Endothelial cell of umbilical vein (primary cell): ENCODE results near the gene POLE4. TPM values are rescaled to one million over a fixed set of nuclear protein-coding genes. Genes with fewer than 3 reads are reported as not detected.

Source experiments
- BruUV-seq: library from RNA; stranded (reverse); fragments of 400-500 nt; replicated peaks from 2 replicates; lab custom pipeline; 2021; lab: Mats Ljungman, UMichigan
- CTCF ChIA-PET: fragments of 300-600, 350-600 bp; sonication (Branson Sonifier 250); formaldehyde crosslinking; loops from one replicate; lab custom pipeline; 2021; ENCODE audit warnings: antibody characterized with exemption, inconsistent platforms; lab: Charles Lee
- POLR2A ChIA-PET: fragments of 300-600, 350-600 bp; sonication (Branson Sonifier 250); formaldehyde crosslinking; loops from one replicate; lab custom pipeline; 2021; ENCODE audit warnings: antibody characterized with exemption, inconsistent platforms; lab: Charles Lee
- DNase-seq: peaks from one replicate; pipeline ENCODE4 v3.0.0-alpha.2; 2011; ENCODE audit warnings: low read depth, low spot score
- FAIRE-seq: peaks from 2 replicates; lab custom pipeline; 2011; peaks lifted over from hg19 to GRCh38; lab: Jason Lieb, UNC
- H2AFZ ChIP-seq: 2 replicates; pipeline ENCODE4 v1.6.0; 2012; ENCODE audit warnings: low read depth, low read length, control low read depth, inconsistent platforms
- H3K27ac ChIP-seq: 2 replicates; pipeline ENCODE4 v1.5.1; 2011; ENCODE audit warnings: low read depth, mild to moderate bottlenecking, control low read depth, low read length, moderate library complexity; ENCODE audit not compliant: insufficient read depth
- H3K27me3 ChIP-seq, 2 experiments: 2 replicates each; pipeline versions ENCODE4 v1.6.0 to v1.6.1; 2011; ENCODE audit warnings: low read length in 2 of 2, mixed read lengths in 1 of 2; ENCODE audit not compliant: control insufficient read depth in 2 of 2, insufficient read depth in 2 of 2
- H3K36me3 ChIP-seq, 2 experiments: 2 replicates in 1 of 2; 3 replicates in 1 of 2; pipeline ENCODE4 v1.5.1; 2011; ENCODE audit warnings: low read length in 2 of 2, mild to moderate bottlenecking in 1 of 2, moderate library complexity in 1 of 2; ENCODE audit not compliant: control insufficient read depth in 2 of 2, insufficient read depth in 2 of 2; ENCODE audit errors: extremely low read depth in 1 of 2
- H3K4me1 ChIP-seq: 3 replicates; pipeline ENCODE4 v1.5.1; 2011; ENCODE audit warnings: mild to moderate bottlenecking, low read length; ENCODE audit not compliant: control insufficient read depth, insufficient read depth; ENCODE audit errors: extremely low read depth
- H3K4me2 ChIP-seq: 2 replicates; pipeline ENCODE4 v1.6.1; 2011; ENCODE audit warnings: low read length, control low read depth, mixed read lengths; ENCODE audit not compliant: insufficient read depth
- H3K4me3 ChIP-seq, 3 experiments: fragments of 200-600 bp in 1 of 3; sonication (generic), shearing (Covaris generic) in 1 of 3; replicated peaks in 1 of 3; 2 replicates each; pipeline ENCODE4 v1.5.1; 2011 to 2016; ENCODE audit warnings: control low read depth in 3 of 3, low read length in 3 of 3, mild to moderate bottlenecking in 2 of 3, inconsistent platforms in 1 of 3, low read depth in 1 of 3, moderate library complexity in 1 of 3; ENCODE audit not compliant: insufficient read depth in 1 of 3
- H3K79me2 ChIP-seq: 2 replicates; pipeline ENCODE4 v1.6.0; 2012; ENCODE audit warnings: low read length, inconsistent platforms; ENCODE audit not compliant: control insufficient read depth, insufficient read depth
- H3K9ac ChIP-seq: replicated peaks from 2 replicates; pipeline ENCODE3; 2011; ENCODE audit warnings: low read length, control low read depth; ENCODE audit not compliant: insufficient read depth; ENCODE audit errors: extremely low read depth
- H3K9me1 ChIP-seq: replicated peaks from 3 replicates; pipeline ENCODE4 v1.6.0; 2011; ENCODE audit warnings: mild to moderate bottlenecking, low read length; ENCODE audit not compliant: control insufficient read depth, insufficient read depth; ENCODE audit errors: extremely low read depth
- H3K9me3 ChIP-seq: replicated peaks from 2 replicates; pipeline ENCODE4 v1.5.1; 2012; ENCODE audit warnings: low read length, inconsistent platforms; ENCODE audit not compliant: control insufficient read depth, insufficient read depth
- H4K20me1 ChIP-seq: replicated peaks from 2 replicates; pipeline ENCODE3; 2011; ENCODE audit warnings: mild to moderate bottlenecking, low read length; ENCODE audit not compliant: control insufficient read depth, insufficient read depth; ENCODE audit errors: extremely low read depth
- EZH2 ChIP-seq: IDR thresholded peaks from 2 replicates; pipeline ENCODE4 v1.6.1; 2012; ENCODE audit warnings: borderline replicate concordance, low read depth, mild to moderate bottlenecking, moderate library complexity, low read length, inconsistent platforms; ENCODE audit not compliant: severe bottlenecking
- FOS ChIP-seq: IDR thresholded peaks from 2 replicates; pipeline ENCODE4 v1.6.1; 2011; ENCODE audit warnings: mild to moderate bottlenecking, low read length, moderate library complexity, borderline replicate concordance; ENCODE audit not compliant: insufficient read depth
- GATA2 ChIP-seq: IDR thresholded peaks from 2 replicates; pipeline ENCODE4 v1.7.0; 2011; ENCODE audit warnings: low read depth, mild to moderate bottlenecking, moderate library complexity, mixed read lengths, low read length; ENCODE audit not compliant: insufficient read length, insufficient read depth
- JUN ChIP-seq: IDR thresholded peaks from 2 replicates; pipeline ENCODE4 v1.6.1; 2011; ENCODE audit warnings: borderline replicate concordance, low read depth; ENCODE audit not compliant: insufficient read length, insufficient read depth
- MAX ChIP-seq: IDR thresholded peaks from 2 replicates; pipeline ENCODE4 v1.6.1; 2011; ENCODE audit not compliant: insufficient read depth, insufficient read length
- MYC ChIP-seq: IDR thresholded peaks from one replicate; pipeline ENCODE4 v1.6.1; 2011; ENCODE audit warnings: mild to moderate bottlenecking, low read depth, low read length
- POLR2A ChIP-seq: IDR thresholded peaks from 2 replicates; pipeline ENCODE4 v1.6.1; 2012; ENCODE audit warnings: low read depth, mild to moderate bottlenecking, control low read depth, low read length
- POLR2AphosphoS5 ChIP-seq: IDR thresholded peaks from 2 replicates; pipeline ENCODE4 v1.6.1; 2012; ENCODE audit warnings: low read depth, mild to moderate bottlenecking, control low read depth, low read length, moderate library complexity; ENCODE audit not compliant: insufficient read depth
- dilution Hi-C: fragments of 300-500 bp; cut with MboI; formaldehyde crosslinking; loops from one replicate; pipeline ENCODE4 v1.15.0; 2019; ENCODE audit warnings: low sequenced_read_pairs; ENCODE audit not compliant: extremely low pct_ligation_motif_present
- intact Hi-C: fragments of 100-400 bp; cut with micrococcal nuclease; formaldehyde crosslinking; loops from one replicate; pipeline ENCODE4 v1.10.0; 2022
- polyA plus RNA-seq, 4 experiments: library from polyadenylated mRNA; depleted of rRNA in 3 of 4; stranded (reverse) in 3 of 4; unstranded in 1 of 4; fragments of >200 nt; gene quantifications; 2 replicates each; pipeline versions ENCODE4 v1.2.1 to v1.2.3, GENCODE V29; 2011 to 2012; ENCODE audit warnings: missing spikeins in 1 of 4
- total RNA-seq: library from RNA; stranded (reverse); gene quantifications from 2 replicates; pipeline ENCODE4 v1.2.3, GENCODE V29; 2021
- TF ChIP-seq, protein P1 (sequence below), 2 donors: IDR thresholded peaks; 1 replicate in 1 of 2; 2 replicates in 1 of 2; pipeline ENCODE4 v1.5.1; 2011; ENCODE audit warnings: low read length in 2 of 2, mild to moderate bottlenecking in 2 of 2, moderate library complexity in 2 of 2, control low read depth in 1 of 2, inconsistent platforms in 1 of 2, low read depth in 1 of 2; ENCODE audit not compliant: insufficient read depth in 1 of 2; ENCODE audit errors: extremely low read depth in 1 of 2

POLE4 gene
- total and polyA plus RNA-seq, 2 donors (not counting 3 experiments of a cell fraction or from before 2014, with no cell fraction given): 21.4 to 42.6 TPM

DNA sequence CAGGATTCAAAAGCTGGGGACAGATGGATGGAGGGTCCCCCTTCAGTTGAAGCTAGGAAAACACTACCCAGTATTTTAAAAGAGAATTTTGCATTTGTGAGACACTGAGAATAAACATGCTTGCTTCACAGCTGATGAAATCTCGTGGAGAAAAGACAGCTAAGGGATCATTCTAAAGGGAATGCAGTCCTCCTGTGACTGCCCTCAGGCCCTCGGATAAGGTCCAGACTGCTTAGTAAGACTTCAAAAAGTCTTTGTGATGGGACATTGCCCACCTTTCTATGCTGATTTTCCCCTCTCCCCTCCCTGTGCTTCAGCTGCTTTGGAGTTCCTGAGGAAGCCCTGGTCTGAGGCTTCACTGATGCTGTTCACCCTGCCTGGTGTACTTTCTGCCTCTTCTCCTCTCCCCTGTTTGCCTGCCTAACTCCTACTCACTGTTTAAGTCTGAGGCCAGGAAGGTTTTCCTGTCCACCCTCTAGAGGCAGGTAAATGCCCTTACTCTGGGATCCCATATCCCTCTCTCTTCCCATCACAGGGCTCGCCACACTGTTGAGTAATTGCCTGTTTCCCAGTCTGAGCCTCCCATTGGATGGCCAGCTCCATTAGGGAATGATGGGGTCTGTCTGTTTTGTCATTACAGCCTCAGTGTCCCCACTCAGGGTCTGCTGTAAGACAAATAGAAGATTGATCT, 26.6 kb downstream of the POLE4 start:
- no peaks in the 10 kb centered on the region for H3K36me3 ChIP-seq
- ChIA-PET CTCF (interaction anchor here (0.9 to 1.6 kb wide), 3 partner anchors 11 to 294 kb away, joined by 3 to 7 read pairs (median 4); no protein-coding TSS in a partner anchor), POLR2A (no interaction called here)
- FAIRE-seq: no peak
- no TSS peak for BruUV-seq
- no peaks in the 10 kb centered on the region for H3K4me1 ChIP-seq
- no peaks in the 10 kb centered on the region for H3K9me1 ChIP-seq
- H3K4me2 ChIP-seq: no peak overlapping the region
- no peaks in the 10 kb centered on the region for H3K27me3 ChIP-seq
- no peak overlapping the region for H3K4me3 ChIP-seq
- dilution Hi-C loops: no loop called here
- TF ChIP-seq MYC (no peak), GATA2 (no peak), FOS (no peak), POLR2AphosphoS5 (no peak), EZH2 (no peak), POLR2A (no peak), MAX (no peak), JUN (no peak)
- TF ChIP-seq, protein P1, sequence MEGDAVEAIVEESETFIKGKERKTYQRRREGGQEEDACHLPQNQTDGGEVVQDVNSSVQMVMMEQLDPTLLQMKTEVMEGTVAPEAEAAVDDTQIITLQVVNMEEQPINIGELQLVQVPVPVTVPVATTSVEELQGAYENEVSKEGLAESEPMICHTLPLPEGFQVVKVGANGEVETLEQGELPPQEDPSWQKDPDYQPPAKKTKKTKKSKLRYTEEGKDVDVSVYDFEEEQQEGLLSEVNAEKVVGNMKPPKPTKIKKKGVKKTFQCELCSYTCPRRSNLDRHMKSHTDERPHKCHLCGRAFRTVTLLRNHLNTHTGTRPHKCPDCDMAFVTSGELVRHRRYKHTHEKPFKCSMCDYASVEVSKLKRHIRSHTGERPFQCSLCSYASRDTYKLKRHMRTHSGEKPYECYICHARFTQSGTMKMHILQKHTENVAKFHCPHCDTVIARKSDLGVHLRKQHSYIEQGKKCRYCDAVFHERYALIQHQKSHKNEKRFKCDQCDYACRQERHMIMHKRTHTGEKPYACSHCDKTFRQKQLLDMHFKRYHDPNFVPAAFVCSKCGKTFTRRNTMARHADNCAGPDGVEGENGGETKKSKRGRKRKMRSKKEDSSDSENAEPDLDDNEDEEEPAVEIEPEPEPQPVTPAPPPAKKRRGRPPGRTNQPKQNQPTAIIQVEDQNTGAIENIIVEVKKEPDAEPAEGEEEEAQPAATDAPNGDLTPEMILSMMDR (IDR thresholded peaks at IDR 0.05; ENCODE audit: extremely low read depth in 1 of 2, insufficient read depth in 1 of 2, low read depth in 1 of 2, low read length in 2 of 2): no peak
- H3K79me2 ChIP-seq: no peaks in the 10 kb centered on the region
- DNase-seq: no peak
- H3K9me3 ChIP-seq: no peaks in the 10 kb centered on the region
- H3K27ac ChIP-seq: no peak overlapping the region
- intact Hi-C loops: no loop called here
- H2AFZ ChIP-seq: no peak overlapping the region
- no peaks in the 10 kb centered on the region for H4K20me1 ChIP-seq
- no peak overlapping the region for H3K9ac ChIP-seq
